HCT116 (cell line): ENCODE data around the gene PKP2.

Source experiments
- EGR1 ChIP-seq: IDR thresholded peaks from 2 replicates; pipeline ENCODE4 v1.6.1; 2012; ENCODE audit warnings: low read depth
- EZH2 ChIP-seq: fragments of 200-600 bp; sonication (generic); IDR thresholded peaks from 2 replicates; pipeline ENCODE4 v1.6.1; 2017; ENCODE audit warnings: antibody characterized with exemption, mixed run types
- EZH2phosphoT487 ChIP-seq: fragments of 200-600 bp; IDR thresholded peaks from 2 replicates; pipeline ENCODE4 v1.6.1; 2018; ENCODE audit warnings: antibody characterized with exemption, borderline replicate concordance
- JUND ChIP-seq: IDR thresholded peaks from 2 replicates; pipeline ENCODE4 v1.6.1; 2012
- POLR2A ChIP-seq: IDR thresholded peaks from 2 replicates; pipeline ENCODE4 v1.7.0; 2011; ENCODE audit warnings: borderline replicate concordance; ENCODE audit not compliant: insufficient read depth, insufficient read length; ENCODE audit errors: extremely low read depth
- POLR2AphosphoS5 ChIP-seq: IDR thresholded peaks from 2 replicates; pipeline ENCODE4 v1.6.1; 2011; ENCODE audit warnings: mild to moderate bottlenecking, low read depth, low read length, moderate library complexity
- YY1 ChIP-seq: IDR thresholded peaks from 2 replicates; pipeline ENCODE4 v1.6.1; 2011; ENCODE audit warnings: low read length, low read depth, moderate library complexity, mild to moderate bottlenecking; ENCODE audit not compliant: insufficient replicate concordance; ENCODE audit errors: extremely low read depth
- ZFX ChIP-seq: fragments of 450-650 bp; IDR thresholded peaks from 2 replicates; pipeline ENCODE4 v1.6.1; 2017
- TF ChIP-seq, protein P1 (sequence below), 3 experiments: fragments of 200-600 bp in 1 of 3; sonication (generic) in 1 of 3; IDR thresholded peaks in 2 of 3; conservative IDR thresholded peaks in 1 of 3; 2 replicates each; pipeline ENCODE4 v1.5.1; 2012 to 2017; ENCODE audit warnings: low read depth in 2 of 3, low read length in 2 of 3, antibody characterized with exemption in 1 of 3, borderline replicate concordance in 1 of 3, control low read depth in 1 of 3, mild to moderate bottlenecking in 1 of 3, mixed read lengths in 1 of 3, mixed run types in 1 of 3, moderate library complexity in 1 of 3; ENCODE audit not compliant: insufficient read depth in 1 of 3
- TF ChIP-seq, protein P2 (sequence below): IDR thresholded peaks from 2 replicates; pipeline ENCODE4 v1.6.1; 2012
- TF ChIP-seq, protein P3 (sequence below): IDR thresholded peaks from 2 replicates; pipeline ENCODE4 v1.6.1; 2012; ENCODE audit warnings: low read depth
- TF ChIP-seq, protein P4 (sequence below): IDR thresholded peaks from 2 replicates; pipeline ENCODE4 v1.6.1; 2012

DNA sequence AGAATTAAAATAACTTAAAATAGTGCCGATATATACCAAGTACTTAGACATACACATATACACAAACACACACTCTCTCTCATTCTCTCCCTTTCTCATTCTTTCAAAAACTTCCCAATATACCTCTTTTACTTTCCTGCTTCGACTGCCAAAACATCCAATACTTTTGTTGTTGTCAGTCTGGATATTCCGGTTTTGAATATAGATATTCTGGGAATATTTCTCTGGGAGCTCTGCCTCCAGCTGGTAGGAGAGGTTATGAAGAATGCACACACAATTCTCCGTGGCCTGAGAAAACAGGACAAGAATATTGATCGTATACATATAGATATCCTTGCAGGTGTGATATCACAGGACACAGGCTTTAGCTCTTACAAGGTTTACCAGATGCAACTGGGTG, 74.2 kb downstream of the PKP2 start:
- TF ChIP-seq, protein P1, sequence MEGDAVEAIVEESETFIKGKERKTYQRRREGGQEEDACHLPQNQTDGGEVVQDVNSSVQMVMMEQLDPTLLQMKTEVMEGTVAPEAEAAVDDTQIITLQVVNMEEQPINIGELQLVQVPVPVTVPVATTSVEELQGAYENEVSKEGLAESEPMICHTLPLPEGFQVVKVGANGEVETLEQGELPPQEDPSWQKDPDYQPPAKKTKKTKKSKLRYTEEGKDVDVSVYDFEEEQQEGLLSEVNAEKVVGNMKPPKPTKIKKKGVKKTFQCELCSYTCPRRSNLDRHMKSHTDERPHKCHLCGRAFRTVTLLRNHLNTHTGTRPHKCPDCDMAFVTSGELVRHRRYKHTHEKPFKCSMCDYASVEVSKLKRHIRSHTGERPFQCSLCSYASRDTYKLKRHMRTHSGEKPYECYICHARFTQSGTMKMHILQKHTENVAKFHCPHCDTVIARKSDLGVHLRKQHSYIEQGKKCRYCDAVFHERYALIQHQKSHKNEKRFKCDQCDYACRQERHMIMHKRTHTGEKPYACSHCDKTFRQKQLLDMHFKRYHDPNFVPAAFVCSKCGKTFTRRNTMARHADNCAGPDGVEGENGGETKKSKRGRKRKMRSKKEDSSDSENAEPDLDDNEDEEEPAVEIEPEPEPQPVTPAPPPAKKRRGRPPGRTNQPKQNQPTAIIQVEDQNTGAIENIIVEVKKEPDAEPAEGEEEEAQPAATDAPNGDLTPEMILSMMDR (IDR thresholded peaks at IDR 0.05 in 2 of 3, conservative IDR thresholded peaks at IDR 0.05 in 1 of 3; ENCODE audit: borderline replicate concordance in 1 of 3, insufficient read depth in 1 of 3, low read depth in 2 of 3, low read length in 2 of 3) = no peak
- TF ChIP-seq POLR2A (no peak), ZFX (no peak), EGR1 (no peak), EZH2 (no peak), EZH2phosphoT487 (no peak), YY1 (no peak), JUND (no peak), POLR2AphosphoS5 (no peak)
- TF ChIP-seq, protein P2, sequence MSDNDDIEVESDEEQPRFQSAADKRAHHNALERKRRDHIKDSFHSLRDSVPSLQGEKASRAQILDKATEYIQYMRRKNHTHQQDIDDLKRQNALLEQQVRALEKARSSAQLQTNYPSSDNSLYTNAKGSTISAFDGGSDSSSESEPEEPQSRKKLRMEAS = no peak
- TF ChIP-seq, protein P3, sequence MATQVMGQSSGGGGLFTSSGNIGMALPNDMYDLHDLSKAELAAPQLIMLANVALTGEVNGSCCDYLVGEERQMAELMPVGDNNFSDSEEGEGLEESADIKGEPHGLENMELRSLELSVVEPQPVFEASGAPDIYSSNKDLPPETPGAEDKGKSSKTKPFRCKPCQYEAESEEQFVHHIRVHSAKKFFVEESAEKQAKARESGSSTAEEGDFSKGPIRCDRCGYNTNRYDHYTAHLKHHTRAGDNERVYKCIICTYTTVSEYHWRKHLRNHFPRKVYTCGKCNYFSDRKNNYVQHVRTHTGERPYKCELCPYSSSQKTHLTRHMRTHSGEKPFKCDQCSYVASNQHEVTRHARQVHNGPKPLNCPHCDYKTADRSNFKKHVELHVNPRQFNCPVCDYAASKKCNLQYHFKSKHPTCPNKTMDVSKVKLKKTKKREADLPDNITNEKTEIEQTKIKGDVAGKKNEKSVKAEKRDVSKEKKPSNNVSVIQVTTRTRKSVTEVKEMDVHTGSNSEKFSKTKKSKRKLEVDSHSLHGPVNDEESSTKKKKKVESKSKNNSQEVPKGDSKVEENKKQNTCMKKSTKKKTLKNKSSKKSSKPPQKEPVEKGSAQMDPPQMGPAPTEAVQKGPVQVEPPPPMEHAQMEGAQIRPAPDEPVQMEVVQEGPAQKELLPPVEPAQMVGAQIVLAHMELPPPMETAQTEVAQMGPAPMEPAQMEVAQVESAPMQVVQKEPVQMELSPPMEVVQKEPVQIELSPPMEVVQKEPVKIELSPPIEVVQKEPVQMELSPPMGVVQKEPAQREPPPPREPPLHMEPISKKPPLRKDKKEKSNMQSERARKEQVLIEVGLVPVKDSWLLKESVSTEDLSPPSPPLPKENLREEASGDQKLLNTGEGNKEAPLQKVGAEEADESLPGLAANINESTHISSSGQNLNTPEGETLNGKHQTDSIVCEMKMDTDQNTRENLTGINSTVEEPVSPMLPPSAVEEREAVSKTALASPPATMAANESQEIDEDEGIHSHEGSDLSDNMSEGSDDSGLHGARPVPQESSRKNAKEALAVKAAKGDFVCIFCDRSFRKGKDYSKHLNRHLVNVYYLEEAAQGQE = no peak
- TF ChIP-seq, protein P4, sequence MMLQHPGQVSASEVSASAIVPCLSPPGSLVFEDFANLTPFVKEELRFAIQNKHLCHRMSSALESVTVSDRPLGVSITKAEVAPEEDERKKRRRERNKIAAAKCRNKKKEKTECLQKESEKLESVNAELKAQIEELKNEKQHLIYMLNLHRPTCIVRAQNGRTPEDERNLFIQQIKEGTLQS = no peak
